SKM-1 treated with dmso at 0.1 percent for 144 hours (cell line): ENCODE measurements around the gene RPL28.

Experiments
- DNase-seq: peaks from one replicate; lab custom pipeline; 2025; ENCODE audit not compliant: unreplicated experiment; lab: John Stamatoyannopoulos, UW

The RPL28 gene

GRCh38 chr19:55385724-55386492 is at the start of gene RPL28:
RPL28 (plus strand) TSS chr19:55385932; CDS start chr19:55386358, 426 bp downstream.
- DNase-seq: peak; percentile 87

GRCh38 chr19:55336101-55336500 is 49.6 kb upstream of the RPL28 start:
- DNase-seq: no peak

GRCh38 chr19:55339105-55339888 is 46.4 kb upstream of the RPL28 start, which contains the start of gene KMT5C:
KMT5C (plus strand) TSS chr19:55339876; CDS start chr19:55341937, 2,061 bp downstream.
- DNase-seq: peak; percentile 99

GRCh38 chr19:55339889-55340783 is 45.6 kb upstream of the RPL28 start:
- no peak for DNase-seq

- no peak for DNase-seq
Measured at GRCh38 chr19:55340784-55341147, 45.0 kb upstream of the RPL28 start.

- DNase-seq: no peak
Measured at GRCh38 chr19:55341171-55341588, 44.6 kb upstream of the RPL28 start.

GRCh38 chr19:55341595-55342531 is 43.9 kb upstream of the RPL28 start:
- DNase-seq: no peak

- DNase-seq: no peak
Measured at GRCh38 chr19:55344444-55344843, 41.3 kb upstream of the RPL28 start.

GRCh38 chr19:55345101-55345817 is 40.5 kb upstream of the RPL28 start:
- DNase-seq: no peak

- no peak for DNase-seq
Measured at GRCh38 chr19:55345818-55346724, 39.7 kb upstream of the RPL28 start.

GRCh38 chr19:55346725-55347441 is 38.8 kb upstream of the RPL28 start:
- no peak for DNase-seq

- DNase-seq: no peak
Measured at GRCh38 chr19:55347442-55348009, 38.2 kb upstream of the RPL28 start.

- DNase-seq: no peak
Measured at GRCh38 chr19:55348317-55349034, 37.3 kb upstream of the RPL28 start.

- no peak for DNase-seq
Measured at GRCh38 chr19:55350620-55351315, 35.0 kb upstream of the RPL28 start.

- DNase-seq: no peak
Measured at GRCh38 chr19:55352040-55352439, 33.7 kb upstream of the RPL28 start.

GRCh38 chr19:55352549-55353145 is 33.1 kb upstream of the RPL28 start:
- no peak for DNase-seq
